VCaP (cell line): ENCODE results near the gene MRPL20.
"Not testable (repeated sequence)": the region's sequence is repeated elsewhere in the genome, so short reads cannot be mapped to it uniquely, and the experiment has no call there.

ENCODE experiments used
- H3K27ac ChIP-seq: fragments of 450-650 bp; 2 replicates; pipeline ENCODE4 v1.5.1; 2017
- CTCF ChIP-seq: fragments of 450-650 bp; conservative IDR thresholded peaks from 2 replicates; pipeline ENCODE4 v1.5.1; 2017; ENCODE audit warnings: mild to moderate bottlenecking, moderate library complexity

Gene MRPL20

GRCh38 chr1:1371364-1371745 lies 35.7 kb downstream of the MRPL20 start:
- no peak for TF ChIP-seq CTCF
- H3K27ac ChIP-seq = no peak overlapping the region

GRCh38 chr1:1370771-1371300 lies 36.3 kb downstream of the MRPL20 start:
- no peak overlapping the region for H3K27ac ChIP-seq
- no peak for TF ChIP-seq CTCF

GRCh38 chr1:1370094-1370493 lies 37.0 kb downstream of the MRPL20 start:
- not testable (repeated sequence) for H3K27ac ChIP-seq

- no peak overlapping the region for H3K27ac ChIP-seq
- TF ChIP-seq CTCF = no peak
Measured at GRCh38 chr1:1367315-1367714, 39.8 kb downstream of the MRPL20 start.

GRCh38 chr1:1366699-1367066 lies 40.4 kb downstream of the MRPL20 start:
- H3K27ac ChIP-seq = no peak overlapping the region
- no peak for TF ChIP-seq CTCF

GRCh38 chr1:1365875-1366698 lies 41.0 kb downstream of the MRPL20 start:
- no peak overlapping the region for H3K27ac ChIP-seq
- TF ChIP-seq CTCF = no peak

- H3K27ac ChIP-seq = no peak overlapping the region
- no peak; the same call in 1 of the 2 replicates for TF ChIP-seq CTCF
Measured at GRCh38 chr1:1364266-1364665, 42.8 kb downstream of the MRPL20 start.

- H3K27ac ChIP-seq = no peak overlapping the region
- TF ChIP-seq CTCF = no peak
Measured at GRCh38 chr1:1361982-1362423, 45.1 kb downstream of the MRPL20 start.
